K562 (cell line): ENCODE measurements around the gene EHBP1L1. TPM values are rescaled to one million over a fixed set of nuclear protein-coding genes. Genes with fewer than 3 reads are reported as not detected.

Source experiments
- E2F4 ChIP-seq: sonication (generic); formaldehyde crosslinking; IDR thresholded peaks from 2 replicates; pipeline ENCODE4 v1.8.0; 2022; ENCODE audit warnings: mild to moderate bottlenecking, low read depth, missing genetic modification reagents
- FOSL1 ChIP-seq: fragments of 200-800 bp; sonication (Bioruptor generic); conservative IDR thresholded peaks from 2 replicates; pipeline ENCODE4 v1.6.1; 2016; ENCODE audit warnings: missing genetic modification characterization, missing compliant biosample characterization
- HNRNPH1 ChIP-seq: fragments of 200-400 bp; formaldehyde crosslinking; optimal IDR thresholded peaks from 2 replicates; pipeline ENCODE3; 2017; ENCODE audit warnings: low read depth, mild to moderate bottlenecking, low read length, moderate library complexity
- LEF1 ChIP-seq: fragments of 450-650 bp; IDR thresholded peaks from 2 replicates; pipeline ENCODE4 v1.6.1; 2016; ENCODE audit warnings: mild to moderate bottlenecking
- NBN ChIP-seq: fragments of 450-650 bp; IDR thresholded peaks from 2 replicates; pipeline ENCODE4 v1.6.1; 2016; ENCODE audit warnings: low read depth, mild to moderate bottlenecking
- POLR2B ChIP-seq: fragments of 450-650 bp; IDR thresholded peaks from 2 replicates; pipeline ENCODE4 v1.6.1; 2018; ENCODE audit warnings: low read depth; ENCODE audit not compliant: partially characterized antibody
- RBM22 ChIP-seq: fragments of 200-400 bp; formaldehyde crosslinking; IDR thresholded peaks from 2 replicates; pipeline ENCODE4 v1.6.1; 2018; ENCODE audit warnings: low read length, low read depth; ENCODE audit not compliant: poor library complexity, severe bottlenecking
- SIX5 ChIP-seq, 2 experiments: IDR thresholded peaks; 2 replicates each; pipeline ENCODE4 v1.6.1; 2011; ENCODE audit warnings: low read length in 2 of 2, borderline replicate concordance in 1 of 2, low read depth in 1 of 2, mild to moderate bottlenecking in 1 of 2, moderate library complexity in 1 of 2; ENCODE audit not compliant: insufficient read depth in 1 of 2
- ZMIZ1 ChIP-seq, 2 experiments: fragments of 150-350 bp in 1 of 2; IDR thresholded peaks; 2 replicates each; pipeline ENCODE4 v1.6.1; 2012 to 2016; ENCODE audit warnings: low read depth in 2 of 2, low read length in 2 of 2, mild to moderate bottlenecking in 1 of 2, moderate library complexity in 1 of 2
- ZNF143 ChIP-seq: sonication (generic); formaldehyde crosslinking; IDR thresholded peaks from 2 replicates; pipeline ENCODE4 v1.9.0; 2022; ENCODE audit warnings: mild to moderate bottlenecking, missing genetic modification reagents
- ZNF79 ChIP-seq: fragments of 250-450 bp; sonication (Bioruptor Pico); IDR thresholded peaks from 2 replicates; pipeline ENCODE4 v1.4.0; 2020; ENCODE audit warnings: low read depth, mild to moderate bottlenecking, moderate library complexity
- polyA plus RNA-seq, 8 experiments: library from polyadenylated mRNA; depleted of rRNA in 4 of 8; stranded (reverse) in 5 of 8; unstranded in 3 of 8; fragments of >200 nt; fragmentation: Nextera tagmentation in 2 of 8; fragmentation: Illumina TruSeq in 1 of 8; extraction: Ambion mirVana in 2 of 8; extraction: Trizol in 1 of 8; gene quantifications; 2 replicates each; pipeline versions ENCODE4 v1.2.1 to v1.2.3, GENCODE V29; 2011 to 2014; ENCODE audit warnings: inconsistent platforms in 1 of 8, missing spikeins in 1 of 8
- total RNA-seq, 7 experiments: library from RNA; depleted of rRNA in 6 of 7; stranded (reverse); fragments of >200 nt in 6 of 7; fragmentation: Illumina TruSeq in 2 of 7; extraction: Trizol in 2 of 7; gene quantifications; 2 replicates each; pipeline versions ENCODE4 v1.2.1 to v1.2.3, GENCODE V29; 2011 to 2021; ENCODE audit warnings: low replicate concordance in 1 of 7
- TF ChIP-seq, protein P1 (sequence below), 2 experiments: fragments of 450-650 bp in 1 of 2; sonication (generic) in 1 of 2; formaldehyde crosslinking in 1 of 2; IDR thresholded peaks; 2 replicates each; pipeline versions ENCODE4 v1.7.1 to v1.9.0; 2016 to 2022; ENCODE audit warnings: inconsistent platforms in 1 of 2, mild to moderate bottlenecking in 1 of 2, missing genetic modification reagents in 1 of 2

Gene EHBP1L1
- total and polyA plus RNA-seq, 9 of the 15 experiments (the other 6 are each of a cell fraction or from before 2014, with no cell fraction given), result 0.03 to 87.1 (median 26.3) TPM

GRCh38 chr11:65574811-65575567 is 864 bp upstream of the EHBP1L1 start (continued):
- TF ChIP-seq ZMIZ1 (IDR thresholded peaks at IDR 0.05; ENCODE audit: low read depth in 2 of 2, low read length in 2 of 2), result peak in 1 of 2 experiments; percentile 79; a peak in 1 of 4 replicates
- TF ChIP-seq LEF1, result 0 out of 2 replicates have a peak, but pooled peaks have one; percentile 51
- TF ChIP-seq FOSL1 (tag), result peak; percentile 38; the same call in 1 of the 2 replicates
- no peak for TF ChIP-seq RBM22
- TF ChIP-seq ZNF79 (CRISPR knock-in tag), result no peak
- no peak for TF ChIP-seq ZNF143 (CRISPR knock-in tag)
- no peak for TF ChIP-seq E2F4 (CRISPR knock-in tag)
- no peak for TF ChIP-seq HNRNPH1
- peak; percentile 40 for TF ChIP-seq POLR2B
- TF ChIP-seq, protein P1, sequence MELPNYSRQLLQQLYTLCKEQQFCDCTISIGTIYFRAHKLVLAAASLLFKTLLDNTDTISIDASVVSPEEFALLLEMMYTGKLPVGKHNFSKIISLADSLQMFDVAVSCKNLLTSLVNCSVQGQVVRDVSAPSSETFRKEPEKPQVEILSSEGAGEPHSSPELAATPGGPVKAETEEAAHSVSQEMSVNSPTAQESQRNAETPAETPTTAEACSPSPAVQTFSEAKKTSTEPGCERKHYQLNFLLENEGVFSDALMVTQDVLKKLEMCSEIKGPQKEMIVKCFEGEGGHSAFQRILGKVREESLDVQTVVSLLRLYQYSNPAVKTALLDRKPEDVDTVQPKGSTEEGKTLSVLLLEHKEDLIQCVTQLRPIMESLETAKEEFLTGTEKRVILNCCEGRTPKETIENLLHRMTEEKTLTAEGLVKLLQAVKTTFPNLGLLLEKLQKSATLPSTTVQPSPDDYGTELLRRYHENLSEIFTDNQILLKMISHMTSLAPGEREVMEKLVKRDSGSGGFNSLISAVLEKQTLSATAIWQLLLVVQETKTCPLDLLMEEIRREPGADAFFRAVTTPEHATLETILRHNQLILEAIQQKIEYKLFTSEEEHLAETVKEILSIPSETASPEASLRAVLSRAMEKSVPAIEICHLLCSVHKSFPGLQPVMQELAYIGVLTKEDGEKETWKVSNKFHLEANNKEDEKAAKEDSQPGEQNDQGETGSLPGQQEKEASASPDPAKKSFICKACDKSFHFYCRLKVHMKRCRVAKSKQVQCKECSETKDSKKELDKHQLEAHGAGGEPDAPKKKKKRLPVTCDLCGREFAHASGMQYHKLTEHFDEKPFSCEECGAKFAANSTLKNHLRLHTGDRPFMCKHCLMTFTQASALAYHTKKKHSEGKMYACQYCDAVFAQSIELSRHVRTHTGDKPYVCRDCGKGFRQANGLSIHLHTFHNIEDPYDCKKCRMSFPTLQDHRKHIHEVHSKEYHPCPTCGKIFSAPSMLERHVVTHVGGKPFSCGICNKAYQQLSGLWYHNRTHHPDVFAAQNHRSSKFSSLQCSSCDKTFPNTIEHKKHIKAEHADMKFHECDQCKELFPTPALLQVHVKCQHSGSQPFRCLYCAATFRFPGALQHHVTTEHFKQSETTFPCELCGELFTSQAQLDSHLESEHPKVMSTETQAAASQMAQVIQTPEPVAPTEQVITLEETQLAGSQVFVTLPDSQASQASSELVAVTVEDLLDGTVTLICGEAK (IDR thresholded peaks at IDR 0.05), result 0 out of 2 replicates have a peak, but pooled peaks have one; percentile 11
- TF ChIP-seq, protein P1 (CRISPR knock-in tag; IDR thresholded peaks at IDR 0.05), result no peak
- peak; percentile 83; the same call in 1 of the 2 replicates for TF ChIP-seq NBN
- no peak for TF ChIP-seq SIX5 (IDR thresholded peaks at IDR 0.05; ENCODE audit: borderline replicate concordance in 1 of 2, insufficient read depth in 1 of 2, low read depth in 1 of 2, low read length in 2 of 2)
